ENCODE measurements around the gene FAAP100.

Gene FAAP100

GRCh38 chr17:81576621-81577277 lies 24.6 kb upstream of the FAAP100 start:
- DNase-seq (ENCODE audit: low read depth in 2 of 2) = no peak

GRCh38 chr17:81575836-81576235 lies 23.7 kb upstream of the FAAP100 start:
- no peak for DNase-seq (ENCODE audit: low read depth in 2 of 2)

- DNase-seq (ENCODE audit: low read depth in 2 of 2) = no peak
Measured at GRCh38 chr17:81574643-81574956, 22.4 kb upstream of the FAAP100 start.

GRCh38 chr17:81573794-81574642 lies 21.9 kb upstream of the FAAP100 start:
- no peak for DNase-seq (ENCODE audit: low read depth in 2 of 2)

GRCh38 chr17:81572563-81573168 lies 20.5 kb upstream of the FAAP100 start:
- no peak for DNase-seq (ENCODE audit: low read depth in 2 of 2)

- no peak for DNase-seq (ENCODE audit: low read depth in 2 of 2)
Measured at GRCh38 chr17:81570964-81571363, 18.8 kb upstream of the FAAP100 start.

- no peak for DNase-seq (ENCODE audit: low read depth in 2 of 2)
Measured at GRCh38 chr17:81569986-81570514, 17.9 kb upstream of the FAAP100 start.

- no peak for DNase-seq (ENCODE audit: low read depth in 2 of 2)
Measured at GRCh38 chr17:81568416-81568815, 16.3 kb upstream of the FAAP100 start.

- no peak for DNase-seq (ENCODE audit: low read depth in 2 of 2)
Measured at GRCh38 chr17:81567191-81567590, 15.0 kb upstream of the FAAP100 start.

GRCh38 chr17:81566461-81567126 lies 14.4 kb upstream of the FAAP100 start:
- DNase-seq (ENCODE audit: low read depth in 2 of 2) = no peak

GRCh38 chr17:81565231-81565630 lies 13.1 kb upstream of the FAAP100 start:
- no peak for DNase-seq (ENCODE audit: low read depth in 2 of 2)

- DNase-seq (ENCODE audit: low read depth in 2 of 2) = no peak
Measured at GRCh38 chr17:81564778-81565177, 12.6 kb upstream of the FAAP100 start.

- no peak for DNase-seq (ENCODE audit: low read depth in 2 of 2)
Measured at GRCh38 chr17:81563861-81564586, 11.9 kb upstream of the FAAP100 start.

GRCh38 chr17:81561494-81561885 lies 9.3 kb upstream of the FAAP100 start:
- DNase-seq (ENCODE audit: low read depth in 2 of 2) = no peak

GRCh38 chr17:81558941-81559806 lies 7.0 kb upstream of the FAAP100 start:
- DNase-seq (ENCODE audit: low read depth in 2 of 2) = no peak

GRCh38 chr17:81558115-81558468 lies 5.9 kb upstream of the FAAP100 start:
- DNase-seq (ENCODE audit: low read depth in 2 of 2) = no peak

GRCh38 chr17:81557276-81558114 lies 5.3 kb upstream of the FAAP100 start:
- DNase-seq (ENCODE audit: low read depth in 2 of 2) = no peak

GRCh38 chr17:81556863-81557262 lies 4.7 kb upstream of the FAAP100 start:
- DNase-seq (ENCODE audit: low read depth in 2 of 2) = no peak

- no peak for DNase-seq (ENCODE audit: low read depth in 2 of 2)
Measured at GRCh38 chr17:81556175-81556691, 4.1 kb upstream of the FAAP100 start.

All from stimulated activated CD4-positive, alpha-beta T cell treated with anti-CD3 and anti-CD28 coated beads, Interleukin-1b, Interleukin-23, amount 100 ng/mL, for 1 hour (primary cell).